AG08396 (cell line): Measurements from ENCODE around the gene ID4.
A peak's percentile ranks its signal among the peaks of the same experiment; 100 is the strongest.

Experiments
- DNase-seq: peaks from one replicate; pipeline ENCODE4 v3.0.0; 2012; ENCODE audit warnings: low spot score, mixed read lengths

ID4 gene

GRCh38 chr6:19836799-19837510, at the start of gene ID4:
TSS of gene ID4 (plus strand) at chr6:19837370. CDS start at chr6:19837755, 385 bp downstream.
- DNase-seq = peak; percentile 98

- DNase-seq = no peak
Observed at GRCh38 chr6:19788686-19789085, 48.5 kb upstream of the ID4 start.

GRCh38 chr6:19789100-19789803, 47.9 kb upstream of the ID4 start:
- DNase-seq = no peak

- DNase-seq = no peak
Observed at GRCh38 chr6:19791267-19791666, 45.9 kb upstream of the ID4 start.

- no peak for DNase-seq
Observed at GRCh38 chr6:19795211-19795610, 42.0 kb upstream of the ID4 start.

GRCh38 chr6:19796452-19796851, 40.7 kb upstream of the ID4 start:
- DNase-seq = no peak

- DNase-seq = no peak
Observed at GRCh38 chr6:19798362-19798761, 38.8 kb upstream of the ID4 start.

- no peak for DNase-seq
Observed at GRCh38 chr6:19802656-19803055, 34.5 kb upstream of the ID4 start.

- no peak for DNase-seq
Observed at GRCh38 chr6:19803331-19804204, 33.6 kb upstream of the ID4 start.

- peak; percentile 94 for DNase-seq
Observed at GRCh38 chr6:19804205-19805128, 32.7 kb upstream of the ID4 start.

GRCh38 chr6:19805129-19805481, 32.1 kb upstream of the ID4 start:
- DNase-seq = peak; percentile 7

- DNase-seq = no peak
Observed at GRCh38 chr6:19806971-19807396, 30.2 kb upstream of the ID4 start.

- no peak for DNase-seq
Observed at GRCh38 chr6:19811397-19812079, 25.6 kb upstream of the ID4 start.

- peak; percentile 42 for DNase-seq
Observed at GRCh38 chr6:19812512-19813119, 24.6 kb upstream of the ID4 start.

- DNase-seq = no peak
Observed at GRCh38 chr6:19818805-19819204, 18.4 kb upstream of the ID4 start.

- DNase-seq = no peak
Observed at GRCh38 chr6:19824058-19824807, 12.9 kb upstream of the ID4 start.

GRCh38 chr6:19827247-19827646, 9.9 kb upstream of the ID4 start:
- DNase-seq = no peak

- no peak for DNase-seq
Observed at GRCh38 chr6:19827903-19828302, 9.3 kb upstream of the ID4 start.

GRCh38 chr6:19830171-19830570, 7.0 kb upstream of the ID4 start:
- no peak for DNase-seq

GRCh38 chr6:19831358-19831757, 5.8 kb upstream of the ID4 start:
- no peak for DNase-seq
